Fibroblast of pulmonary artery (primary cell): ENCODE data around the gene CEACAM1.

ENCODE experiments used
- DNase-seq: peaks from one replicate; pipeline ENCODE4 v3.0.0-alpha.2; 2010; ENCODE audit warnings: low read depth
- H3K4me3 ChIP-seq: replicated peaks from 2 replicates; pipeline ENCODE4 v1.5.1; 2011; ENCODE audit warnings: low read depth, mild to moderate bottlenecking, control low read depth, low read length, moderate library complexity
- CTCF ChIP-seq: IDR thresholded peaks from 2 replicates; pipeline ENCODE4 v1.5.1; 2011; ENCODE audit warnings: mild to moderate bottlenecking, control low read depth, low read length, inconsistent platforms; ENCODE audit errors: missing control alignments

CEACAM1 gene

DNA sequence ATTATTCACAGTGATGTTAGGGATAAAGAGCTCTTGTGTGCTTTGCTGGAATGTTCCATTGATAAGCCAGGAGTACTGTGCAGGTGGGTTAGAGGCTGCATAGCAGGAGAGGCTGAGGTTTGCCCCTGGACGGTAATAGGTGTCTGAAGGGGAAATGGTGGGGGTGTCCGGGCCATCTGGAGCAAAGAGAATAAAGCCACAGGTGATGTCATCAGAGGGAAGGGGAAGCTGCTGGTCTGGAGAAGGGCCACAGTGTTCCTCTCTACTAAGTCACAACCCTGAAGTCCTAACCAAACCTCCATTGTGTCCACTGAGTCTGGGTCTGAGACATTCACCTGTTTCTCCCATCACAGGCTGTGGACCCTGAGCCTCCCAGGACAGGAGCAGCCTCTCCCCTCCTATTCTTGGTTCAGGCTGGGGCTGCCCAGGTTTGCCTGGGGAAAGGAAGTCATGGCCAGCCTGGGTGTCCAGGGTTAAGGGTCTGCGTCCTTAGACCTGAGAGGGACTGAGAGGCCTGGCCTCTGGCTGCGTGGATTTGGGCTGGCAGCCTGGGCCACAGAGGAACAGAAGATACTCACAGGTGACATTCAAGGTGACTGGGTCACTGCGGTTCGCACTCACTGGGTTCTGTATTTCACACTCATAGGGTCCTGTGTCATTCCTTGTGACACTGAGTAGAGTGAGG lies 6.8 kb downstream of the CEACAM1 start:
- no peak overlapping the region for H3K4me3 ChIP-seq
- no peak for TF ChIP-seq CTCF

GRCh38 chr19:42519108-42519507 lies 9.2 kb downstream of the CEACAM1 start:
- no peak for DNase-seq
- no peak for TF ChIP-seq CTCF
- H3K4me3 ChIP-seq: no peak overlapping the region

More for the DNA sequence above, 6.8 kb downstream of the CEACAM1 start:
- DNase-seq: no peak

DNA sequence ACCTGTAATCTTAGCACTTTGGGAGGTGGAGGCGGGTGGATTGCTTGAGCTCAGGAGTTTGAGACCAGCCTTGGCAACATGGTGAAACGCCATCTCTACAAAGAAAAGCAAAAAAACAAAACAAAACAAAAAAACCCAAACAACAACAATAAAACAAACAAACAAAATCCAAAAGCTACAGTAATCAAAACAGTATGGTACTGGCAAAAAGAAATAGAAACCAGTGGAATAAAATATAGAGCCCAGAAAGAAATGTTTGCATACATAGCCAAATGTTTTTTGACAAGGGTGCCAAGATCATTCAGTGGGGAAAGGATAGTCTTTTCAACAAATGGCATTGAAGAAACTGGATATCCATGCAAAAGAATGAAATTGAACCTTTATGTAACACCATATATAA lies 11.5 kb downstream of the CEACAM1 start:
- DNase-seq: no peak
- no peak overlapping the region for H3K4me3 ChIP-seq
- no peak for TF ChIP-seq CTCF

DNA sequence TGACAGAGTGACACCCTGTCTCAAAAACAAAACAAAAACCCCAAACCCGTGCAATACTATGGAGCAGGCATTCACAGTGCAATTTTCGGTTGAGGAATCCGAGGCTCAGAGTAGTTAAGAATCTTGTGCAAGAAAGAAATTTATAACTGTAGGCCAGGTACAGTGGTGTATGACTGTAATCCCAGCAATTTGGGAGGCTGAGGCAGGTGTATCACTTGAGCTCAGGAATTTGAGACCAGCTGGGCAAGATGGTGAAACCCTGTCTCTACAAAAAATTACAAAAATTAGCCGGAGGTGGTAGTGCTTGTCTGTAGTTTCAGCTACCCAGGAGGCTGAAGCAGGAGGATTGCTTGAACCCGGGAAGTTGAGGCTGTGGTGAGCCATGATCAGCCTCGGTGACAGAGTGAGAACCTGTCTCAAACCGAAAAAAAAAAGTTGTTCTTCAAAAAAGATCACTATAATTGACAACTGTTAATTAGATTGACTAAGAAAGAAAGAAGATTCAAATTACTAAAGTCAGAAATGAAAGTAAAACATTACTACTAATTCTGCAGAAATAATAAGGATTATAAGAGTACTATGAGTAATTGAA lies 12.9 kb downstream of the CEACAM1 start:
- TF ChIP-seq CTCF: no peak
- no peak overlapping the region for H3K4me3 ChIP-seq
- no peak for DNase-seq

DNA sequence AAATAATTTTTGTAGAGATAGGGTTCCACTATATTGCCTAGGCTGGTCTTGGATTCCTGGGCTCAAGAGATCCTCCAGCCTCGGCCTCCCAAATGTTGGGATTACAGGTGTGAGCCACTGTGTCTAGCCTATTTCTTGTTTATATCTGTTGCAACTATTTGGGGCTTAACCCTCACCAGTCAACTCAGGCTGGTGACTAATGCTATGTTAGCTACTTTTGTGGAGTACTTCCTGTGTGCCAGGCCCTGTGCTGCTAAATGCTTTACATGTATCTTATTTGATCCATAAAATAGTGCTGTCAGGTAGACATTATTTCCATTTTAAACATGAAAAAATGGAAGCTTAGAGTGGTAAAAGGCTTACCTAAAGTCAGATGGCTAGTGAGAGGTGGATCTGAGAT lies 13.8 kb downstream of the CEACAM1 start:
- DNase-seq: no peak
- no peak overlapping the region for H3K4me3 ChIP-seq
- TF ChIP-seq CTCF: no peak

- no peak for TF ChIP-seq CTCF
- no peak for DNase-seq
- no peak overlapping the region for H3K4me3 ChIP-seq
These were observed 15.5 kb downstream of the CEACAM1 start for GRCh38 chr19:42512743-42513304.
